Stimulated activated CD4-positive, alpha-beta T cell treated with anti-CD3 and anti-CD28 coated beads, Interleukin-12 subunit alpha, Interleukin-12 subunit beta, amount 100 ng/mL, for 24 hours (primary cell): ENCODE measurements around the gene CAP1.
A peak's percentile ranks its signal among the peaks of the same experiment; 100 is the strongest.
"Not testable (repeated sequence)": the region's sequence is repeated elsewhere in the genome, so short reads cannot be mapped to it uniquely, and the experiment has no call there.

ENCODE experiments used
- DNase-seq, 2 experiments: peaks; one replicate each; pipeline ENCODE4 v3.0.0-alpha.2; 2020; ENCODE audit warnings: low read depth in 2 of 2

Gene CAP1

GRCh38 chr1:40030528-40031135 lies 9.9 kb upstream of the CAP1 start:
- no peak for DNase-seq

DNA sequence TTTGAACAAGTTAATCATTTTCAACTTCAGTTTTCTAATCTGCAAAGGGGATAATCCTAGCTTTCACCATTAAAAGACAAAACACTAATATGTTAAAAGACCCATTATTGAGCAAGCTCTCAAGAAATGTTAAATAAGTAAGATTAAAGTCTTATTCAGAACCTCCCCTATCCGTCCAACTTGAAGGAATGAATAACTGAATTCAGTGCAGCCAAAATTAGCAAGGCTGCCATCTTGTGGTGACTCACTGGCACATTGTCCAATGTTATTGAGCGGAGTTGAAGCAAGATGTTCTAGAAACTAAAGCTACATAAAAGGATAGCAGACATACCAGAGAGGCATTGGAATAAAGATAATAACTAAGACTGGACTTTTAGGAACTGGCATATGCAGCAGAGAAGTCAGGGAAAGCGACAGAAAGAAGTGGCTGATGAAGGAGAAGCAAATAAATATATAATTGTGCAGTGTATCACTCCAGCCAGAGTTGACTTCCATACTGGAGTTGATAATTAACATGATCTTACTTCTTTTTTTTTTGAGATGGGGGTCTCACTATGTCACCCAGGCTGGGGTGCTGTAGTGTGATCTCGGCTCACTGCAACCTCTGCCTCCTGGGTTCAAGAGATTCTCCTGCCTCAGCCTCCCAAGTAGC lies 8.2 kb upstream of the CAP1 start:
- peak in 1 of 2 experiments; percentile 19 for DNase-seq

GRCh38 chr1:40034869-40035268 lies 5.7 kb upstream of the CAP1 start:
- DNase-seq = no peak

- DNase-seq = no peak
Observed at GRCh38 chr1:40036574-40036973, 4.0 kb upstream of the CAP1 start.

GRCh38 chr1:40037254-40037653 lies 3.3 kb upstream of the CAP1 start:
- not testable (repeated sequence) for DNase-seq

GRCh38 chr1:40038697-40039096 lies 1.8 kb upstream of the CAP1 start:
- DNase-seq = no peak

- DNase-seq = no peak
Observed at GRCh38 chr1:40039245-40039756, 1.2 kb upstream of the CAP1 start.

DNA sequence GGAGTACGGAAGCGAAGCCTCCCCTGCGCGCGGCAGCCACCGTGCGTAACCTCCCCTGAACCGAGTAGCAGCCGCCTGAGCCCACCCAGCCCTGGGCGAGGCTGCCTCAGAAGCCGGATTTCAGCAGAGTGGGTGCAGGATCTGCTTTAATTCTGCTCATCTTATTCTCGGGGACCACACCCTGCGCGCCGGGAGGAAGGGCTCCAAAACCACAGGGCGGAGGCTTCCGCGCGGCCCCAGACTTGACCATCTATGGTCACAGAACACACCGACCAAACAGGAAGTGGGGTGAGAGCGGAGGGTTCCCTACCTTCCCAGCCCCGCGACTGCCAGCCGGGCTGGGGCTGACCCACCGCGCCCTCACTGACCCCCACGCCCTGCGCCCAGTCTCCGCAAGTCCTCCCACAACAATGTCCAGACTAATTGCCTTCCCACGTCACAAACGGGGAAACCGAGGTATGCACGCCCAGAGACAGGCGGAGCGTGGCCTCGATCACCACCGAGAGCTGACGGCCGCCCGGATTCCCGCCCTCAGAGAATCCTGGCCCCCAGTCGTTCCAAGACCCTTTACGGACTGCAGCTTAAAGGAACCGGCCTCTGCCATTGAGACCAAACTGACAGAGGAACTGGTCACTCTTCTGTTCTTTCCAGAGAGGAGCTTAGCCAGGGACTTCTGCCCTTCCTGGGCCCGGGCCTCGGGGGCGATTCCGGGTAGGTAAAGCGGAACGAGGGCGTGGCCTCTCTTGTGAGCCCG lies 595 bp upstream of the CAP1 start:
- DNase-seq = peak; percentile 53 to 73

- no peak for DNase-seq
Observed at GRCh38 chr1:40041466-40041838, 923 bp downstream of the CAP1 start.

GRCh38 chr1:40042341-40042740 lies 1.8 kb downstream of the CAP1 start:
- no peak for DNase-seq

DNA sequence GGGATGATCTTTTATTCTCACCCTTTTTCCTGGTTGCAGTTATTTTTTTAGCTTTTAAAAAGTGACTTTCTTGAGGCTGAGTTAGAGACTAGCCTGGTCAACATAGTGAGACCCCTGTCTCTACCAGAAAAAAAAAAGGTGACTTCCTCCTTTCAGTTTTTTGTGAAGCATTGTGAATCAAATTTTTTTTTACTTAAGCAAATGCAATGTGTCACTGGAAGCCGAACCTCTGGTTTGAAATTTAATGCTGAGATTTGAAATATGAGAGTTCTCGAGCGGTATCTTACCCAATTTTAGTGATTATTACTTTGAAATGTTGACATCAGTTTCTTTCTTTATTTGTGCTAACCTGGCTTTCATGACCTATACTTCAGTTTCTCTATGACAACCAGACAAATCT lies 3.6 kb downstream of the CAP1 start:
- DNase-seq = no peak

GRCh38 chr1:40045182-40045581 lies 4.7 kb downstream of the CAP1 start:
- no peak for DNase-seq

GRCh38 chr1:40045766-40046165 lies 5.2 kb downstream of the CAP1 start:
- DNase-seq = no peak

GRCh38 chr1:40047276-40047675 lies 6.7 kb downstream of the CAP1 start:
- no peak for DNase-seq

GRCh38 chr1:40047769-40048168 lies 7.2 kb downstream of the CAP1 start:
- no peak for DNase-seq

- DNase-seq = peak in 1 of 2 experiments; percentile 5
Observed at GRCh38 chr1:40049725-40050124, 9.2 kb downstream of the CAP1 start.

DNA sequence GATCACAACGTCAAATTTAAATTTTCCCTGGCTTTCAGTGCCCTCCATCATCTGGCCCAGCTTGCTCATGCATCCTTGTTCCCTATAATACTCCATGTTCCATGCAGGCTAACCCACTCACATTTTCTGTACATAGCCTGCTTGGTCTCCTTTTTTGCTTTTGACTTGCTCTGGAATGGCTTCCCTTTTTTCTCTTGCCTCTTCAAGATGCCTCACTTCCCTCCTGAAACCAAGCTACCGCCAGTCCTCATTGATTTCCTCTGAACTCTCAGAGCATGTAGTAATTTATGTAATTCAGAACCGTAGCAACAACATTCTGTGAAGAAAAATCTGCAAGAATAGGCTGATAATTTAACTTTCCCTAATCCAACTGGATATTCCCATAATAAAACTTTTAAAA lies 10.3 kb downstream of the CAP1 start:
- no peak for DNase-seq

- no peak for DNase-seq
Observed at GRCh38 chr1:40053138-40053887, 12.8 kb downstream of the CAP1 start.

DNA sequence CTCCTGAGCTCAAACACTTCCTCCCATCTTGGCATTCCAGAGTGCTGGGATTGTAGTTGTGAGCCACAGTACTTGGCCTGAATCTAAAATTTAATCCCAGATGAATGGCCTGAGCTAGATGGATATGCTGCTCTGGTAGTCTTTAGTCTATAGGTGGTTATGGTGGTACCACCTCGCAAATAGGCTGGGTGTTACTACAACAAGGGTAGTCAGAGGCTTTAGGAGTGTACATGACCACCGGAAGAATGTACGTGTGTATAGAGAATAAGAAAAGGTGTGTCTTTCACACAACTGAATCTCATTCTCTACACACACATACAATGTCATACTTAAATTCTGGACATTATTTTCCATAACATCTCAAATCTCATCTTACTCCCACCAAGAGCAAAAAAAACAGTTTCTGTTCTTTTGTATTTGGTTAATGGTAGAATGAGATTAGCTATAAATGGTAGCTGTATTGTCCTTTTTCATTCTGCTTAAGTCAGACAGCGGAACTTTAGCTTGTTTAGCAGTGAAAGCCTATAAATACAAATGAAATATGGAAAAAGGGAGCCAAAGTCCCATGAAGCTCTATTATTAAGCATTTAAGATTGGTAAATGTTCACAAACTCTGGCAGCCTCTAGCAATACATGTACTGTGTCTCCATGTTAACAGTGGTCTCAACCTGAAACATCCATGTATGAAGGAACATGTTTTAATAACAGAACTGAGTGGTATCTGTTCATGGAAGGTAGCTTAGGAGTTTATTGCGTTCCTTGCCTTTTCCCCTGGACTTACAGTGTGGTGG lies 16.2 kb downstream of the CAP1 start:
- no peak for DNase-seq

DNA sequence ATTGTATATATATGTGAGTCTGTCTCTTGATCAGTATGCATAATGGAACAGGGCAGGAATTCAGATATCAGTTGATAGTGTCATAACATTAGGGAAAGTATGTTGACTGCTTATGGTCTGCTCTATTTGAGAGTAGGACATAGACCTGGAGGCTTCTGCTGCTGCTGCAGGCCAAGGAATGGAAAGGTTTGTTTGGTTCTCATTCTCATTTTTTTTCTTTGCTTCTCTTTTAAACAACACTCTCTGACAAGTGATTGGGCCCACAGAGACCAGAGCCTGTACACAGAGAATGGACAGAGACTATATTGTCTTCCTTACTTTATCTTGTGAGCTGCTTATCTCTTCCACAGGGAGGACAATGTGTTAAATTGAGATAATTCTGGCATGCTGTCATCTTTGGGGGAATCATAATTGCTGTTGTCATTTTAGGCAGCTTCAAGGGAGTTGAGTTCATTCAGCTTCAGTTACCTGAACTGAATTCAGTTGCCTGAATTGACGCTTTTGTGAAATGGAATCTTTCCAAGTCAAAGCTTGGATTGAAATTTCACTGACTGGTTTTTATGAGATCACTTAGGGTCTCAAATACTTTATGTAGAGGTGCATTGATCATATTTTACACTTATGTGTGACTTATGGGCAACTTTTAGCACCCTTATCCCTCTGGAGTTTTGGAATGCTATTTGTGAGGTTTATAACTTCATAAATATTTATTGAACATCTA lies 16.9 kb downstream of the CAP1 start:
- DNase-seq = no peak

DNA sequence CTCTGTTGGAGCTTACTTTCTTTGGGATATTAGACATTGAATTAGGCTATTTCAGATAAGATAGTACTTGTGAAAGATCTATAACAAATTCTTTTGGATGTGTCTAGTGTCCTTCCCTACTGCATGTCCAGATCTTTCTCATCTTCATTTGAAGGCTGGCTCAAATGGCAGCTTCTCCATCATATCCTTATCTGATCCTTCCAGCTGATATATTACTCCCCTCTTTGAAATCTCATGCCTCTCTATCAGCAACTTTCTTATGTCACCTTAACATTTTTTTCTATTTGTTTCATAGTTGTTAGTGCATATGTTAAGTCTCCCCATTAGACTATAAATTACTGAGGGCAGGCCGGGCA lies 17.5 kb downstream of the CAP1 start:
- no peak for DNase-seq
